ENCODE measurements around the gene ZNF319. TPM values are rescaled to one million over a fixed set of nuclear protein-coding genes. Genes with fewer than 3 reads are reported as not detected.

The ZNF319 gene
- total and polyA plus RNA-seq, 2 of the 13 experiments (the other 11 are each of a cell fraction or from before 2014, with no cell fraction given) = 2.4 to 3.6 TPM

DNA sequence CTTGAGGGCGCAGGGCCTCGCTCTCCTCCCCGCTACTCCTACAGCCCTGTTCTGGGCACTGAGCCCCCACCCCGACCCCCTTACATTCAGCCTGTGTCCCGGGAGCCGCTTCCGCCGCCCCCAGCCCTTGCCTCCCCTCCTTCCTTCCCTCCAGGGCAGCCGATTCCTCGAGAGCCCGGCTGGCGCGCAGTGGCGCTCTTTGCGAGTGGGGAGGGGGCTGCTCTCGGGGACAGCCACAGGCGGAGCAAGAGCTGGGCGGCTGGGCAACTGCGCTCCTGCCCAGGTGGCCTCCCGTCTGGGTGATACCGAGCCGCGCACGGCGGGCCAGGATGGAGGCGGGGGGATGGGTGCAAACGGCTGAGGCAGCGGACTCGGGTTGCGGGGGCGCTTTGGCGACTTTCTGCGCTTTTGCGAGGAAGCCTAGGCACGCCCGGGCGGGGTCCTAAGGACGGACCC, 26.3 kb upstream of the ZNF319 start (continued):
- TF ChIP-seq WIZ (CRISPR knock-in tag; IDR thresholded peaks at IDR 0.05) (peak; percentile 35; the same call in 1 of the 2 replicates), MTA1 (CRISPR knock-in tag; IDR thresholded peaks at IDR 0.05; ENCODE audit: borderline replicate concordance) (no peak; the same call in 1 of the 2 replicates), SP2 (CRISPR knock-in tag; IDR thresholded peaks at IDR 0.05) (peak; percentile 24; the same call in 1 of the 2 replicates), ZBTB25 (CRISPR knock-in tag; IDR thresholded peaks at IDR 0.05) (no peak), ZFP90 (CRISPR knock-in tag; IDR thresholded peaks at IDR 0.05; ENCODE audit: borderline replicate concordance) (peak; percentile 75), ZNF446 (CRISPR knock-in tag; IDR thresholded peaks at IDR 0.05) (peak; percentile 84), ZNF674 (CRISPR knock-in tag; IDR thresholded peaks at IDR 0.05; ENCODE audit: low read depth) (0 out of 2 replicates have a peak, but pooled peaks have one; percentile 50), THAP9 (CRISPR knock-in tag; IDR thresholded peaks at IDR 0.05; ENCODE audit: borderline replicate concordance) (peak; percentile 41; the same call in 1 of the 2 replicates), ZNF205 (CRISPR knock-in tag; IDR thresholded peaks at IDR 0.05) (peak; percentile 34; the same call in 1 of the 2 replicates)
- TF ChIP-seq, protein P1, sequence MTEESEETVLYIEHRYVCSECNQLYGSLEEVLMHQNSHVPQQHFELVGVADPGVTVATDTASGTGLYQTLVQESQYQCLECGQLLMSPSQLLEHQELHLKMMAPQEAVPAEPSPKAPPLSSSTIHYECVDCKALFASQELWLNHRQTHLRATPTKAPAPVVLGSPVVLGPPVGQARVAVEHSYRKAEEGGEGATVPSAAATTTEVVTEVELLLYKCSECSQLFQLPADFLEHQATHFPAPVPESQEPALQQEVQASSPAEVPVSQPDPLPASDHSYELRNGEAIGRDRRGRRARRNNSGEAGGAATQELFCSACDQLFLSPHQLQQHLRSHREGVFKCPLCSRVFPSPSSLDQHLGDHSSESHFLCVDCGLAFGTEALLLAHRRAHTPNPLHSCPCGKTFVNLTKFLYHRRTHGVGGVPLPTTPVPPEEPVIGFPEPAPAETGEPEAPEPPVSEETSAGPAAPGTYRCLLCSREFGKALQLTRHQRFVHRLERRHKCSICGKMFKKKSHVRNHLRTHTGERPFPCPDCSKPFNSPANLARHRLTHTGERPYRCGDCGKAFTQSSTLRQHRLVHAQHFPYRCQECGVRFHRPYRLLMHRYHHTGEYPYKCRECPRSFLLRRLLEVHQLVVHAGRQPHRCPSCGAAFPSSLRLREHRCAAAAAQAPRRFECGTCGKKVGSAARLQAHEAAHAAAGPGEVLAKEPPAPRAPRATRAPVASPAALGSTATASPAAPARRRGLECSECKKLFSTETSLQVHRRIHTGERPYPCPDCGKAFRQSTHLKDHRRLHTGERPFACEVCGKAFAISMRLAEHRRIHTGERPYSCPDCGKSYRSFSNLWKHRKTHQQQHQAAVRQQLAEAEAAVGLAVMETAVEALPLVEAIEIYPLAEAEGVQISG (CRISPR knock-in tag; IDR thresholded peaks at IDR 0.05) = peak; percentile 7; the same call in 1 of the 2 replicates
- TF ChIP-seq, protein P2, sequence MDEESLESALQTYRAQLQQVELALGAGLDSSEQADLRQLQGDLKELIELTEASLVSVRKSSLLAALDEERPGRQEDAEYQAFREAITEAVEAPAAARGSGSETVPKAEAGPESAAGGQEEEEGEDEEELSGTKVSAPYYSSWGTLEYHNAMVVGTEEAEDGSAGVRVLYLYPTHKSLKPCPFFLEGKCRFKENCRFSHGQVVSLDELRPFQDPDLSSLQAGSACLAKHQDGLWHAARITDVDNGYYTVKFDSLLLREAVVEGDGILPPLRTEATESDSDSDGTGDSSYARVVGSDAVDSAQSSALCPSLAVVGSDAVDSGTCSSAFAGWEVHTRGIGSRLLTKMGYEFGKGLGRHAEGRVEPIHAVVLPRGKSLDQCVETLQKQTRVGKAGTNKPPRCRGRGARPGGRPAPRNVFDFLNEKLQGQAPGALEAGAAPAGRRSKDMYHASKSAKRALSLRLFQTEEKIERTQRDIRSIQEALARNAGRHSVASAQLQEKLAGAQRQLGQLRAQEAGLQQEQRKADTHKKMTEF (CRISPR knock-in tag; IDR thresholded peaks at IDR 0.05) = peak; percentile 8; the same call in 1 of the 2 replicates
- TF ChIP-seq, protein P3, sequence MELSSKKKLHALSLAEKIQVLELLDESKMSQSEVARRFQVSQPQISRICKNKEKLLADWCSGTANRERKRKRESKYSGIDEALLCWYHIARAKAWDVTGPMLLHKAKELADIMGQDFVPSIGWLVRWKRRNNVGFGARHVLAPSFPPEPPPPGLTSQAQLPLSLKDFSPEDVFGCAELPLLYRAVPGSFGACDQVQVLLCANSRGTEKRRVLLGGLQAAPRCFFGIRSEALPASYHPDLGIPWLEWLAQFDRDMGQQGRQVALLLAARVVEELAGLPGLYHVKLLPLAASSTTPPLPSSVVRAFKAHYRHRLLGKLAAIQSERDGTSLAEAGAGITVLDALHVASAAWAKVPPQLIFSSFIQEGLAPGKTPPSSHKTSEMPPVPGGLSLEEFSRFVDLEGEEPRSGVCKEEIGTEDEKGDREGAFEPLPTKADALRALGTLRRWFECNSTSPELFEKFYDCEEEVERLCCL (CRISPR knock-in tag; IDR thresholded peaks at IDR 0.05; ENCODE audit: borderline replicate concordance) = peak; percentile 15; the same call in 1 of the 2 replicates
- TF ChIP-seq, protein P4, sequence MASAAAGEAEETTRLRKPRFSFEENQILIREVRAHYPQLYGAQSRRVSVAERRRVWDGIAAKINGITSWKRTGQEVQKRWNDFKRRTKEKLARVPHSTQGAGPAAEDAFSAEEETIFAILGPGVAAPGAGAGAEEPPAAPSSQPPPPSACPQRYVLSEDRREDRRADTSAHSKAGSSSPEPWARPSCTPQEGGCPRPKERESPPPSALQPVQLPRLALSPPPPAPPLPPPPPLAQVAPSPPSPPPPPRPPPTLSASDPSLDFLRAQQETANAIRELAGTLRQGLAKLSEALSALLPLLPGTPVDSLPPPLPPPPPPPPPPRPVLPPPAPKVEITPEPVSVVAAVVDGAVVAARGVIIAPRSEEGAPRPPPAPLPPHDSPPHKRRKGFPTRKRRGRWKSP (CRISPR knock-in tag; IDR thresholded peaks at IDR 0.05) = peak; percentile 52; the same call in 1 of the 2 replicates
- TF ChIP-seq, protein P5, sequence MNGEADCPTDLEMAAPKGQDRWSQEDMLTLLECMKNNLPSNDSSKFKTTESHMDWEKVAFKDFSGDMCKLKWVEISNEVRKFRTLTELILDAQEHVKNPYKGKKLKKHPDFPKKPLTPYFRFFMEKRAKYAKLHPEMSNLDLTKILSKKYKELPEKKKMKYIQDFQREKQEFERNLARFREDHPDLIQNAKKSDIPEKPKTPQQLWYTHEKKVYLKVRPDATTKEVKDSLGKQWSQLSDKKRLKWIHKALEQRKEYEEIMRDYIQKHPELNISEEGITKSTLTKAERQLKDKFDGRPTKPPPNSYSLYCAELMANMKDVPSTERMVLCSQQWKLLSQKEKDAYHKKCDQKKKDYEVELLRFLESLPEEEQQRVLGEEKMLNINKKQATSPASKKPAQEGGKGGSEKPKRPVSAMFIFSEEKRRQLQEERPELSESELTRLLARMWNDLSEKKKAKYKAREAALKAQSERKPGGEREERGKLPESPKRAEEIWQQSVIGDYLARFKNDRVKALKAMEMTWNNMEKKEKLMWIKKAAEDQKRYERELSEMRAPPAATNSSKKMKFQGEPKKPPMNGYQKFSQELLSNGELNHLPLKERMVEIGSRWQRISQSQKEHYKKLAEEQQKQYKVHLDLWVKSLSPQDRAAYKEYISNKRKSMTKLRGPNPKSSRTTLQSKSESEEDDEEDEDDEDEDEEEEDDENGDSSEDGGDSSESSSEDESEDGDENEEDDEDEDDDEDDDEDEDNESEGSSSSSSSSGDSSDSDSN (CRISPR knock-in tag; IDR thresholded peaks at IDR 0.05) = peak; percentile 23; the same call in 1 of the 2 replicates
